ENCODE measurements around the gene PPFIA4.

Gene PPFIA4

GRCh38 chr1:203060115-203060514 is 33.8 kb downstream of the PPFIA4 start:
- DNase-seq = no peak

- DNase-seq = no peak
Observed at GRCh38 chr1:203063287-203063686, 37.0 kb downstream of the PPFIA4 start.

- DNase-seq = no peak
Observed at GRCh38 chr1:203065191-203065590, 38.9 kb downstream of the PPFIA4 start.

- DNase-seq = no peak
Observed at GRCh38 chr1:203065986-203066385, 39.7 kb downstream of the PPFIA4 start.

- DNase-seq = no peak
Observed at GRCh38 chr1:203066965-203067364, 40.7 kb downstream of the PPFIA4 start.

- no peak for DNase-seq
Observed at GRCh38 chr1:203069030-203069747, 42.9 kb downstream of the PPFIA4 start.

- DNase-seq = no peak
Observed at GRCh38 chr1:203072002-203072602, 45.8 kb downstream of the PPFIA4 start.

- no peak for DNase-seq
Observed at GRCh38 chr1:203072911-203073310, 46.6 kb downstream of the PPFIA4 start.

- no peak for DNase-seq
Observed at GRCh38 chr1:203073469-203073868, 47.2 kb downstream of the PPFIA4 start.

GRCh38 chr1:203074610-203075009 is 48.3 kb downstream of the PPFIA4 start:
- no peak for DNase-seq

- DNase-seq = no peak
Observed at GRCh38 chr1:203075236-203076030, 49.1 kb downstream of the PPFIA4 start.

GRCh38 chr1:203076031-203076511 is 49.8 kb downstream of the PPFIA4 start:
- no peak for DNase-seq

- DNase-seq = no peak
Observed at GRCh38 chr1:203077367-203077766, 51.1 kb downstream of the PPFIA4 start.

GRCh38 chr1:203077956-203078355 is 51.7 kb downstream of the PPFIA4 start:
- DNase-seq = no peak

GRCh38 chr1:203078478-203078877 is 52.2 kb downstream of the PPFIA4 start:
- no peak for DNase-seq

- DNase-seq = no peak
Observed at GRCh38 chr1:203080456-203080855, 54.2 kb downstream of the PPFIA4 start.

GRCh38 chr1:203081465-203082230 is 55.4 kb downstream of the PPFIA4 start:
- DNase-seq = no peak

- DNase-seq = no peak
Observed at GRCh38 chr1:203082231-203082505, 55.9 kb downstream of the PPFIA4 start.

GRCh38 chr1:203082571-203083462 is 56.5 kb downstream of the PPFIA4 start:
- no peak for DNase-seq

GRCh38 chr1:203083463-203083921 is 57.2 kb downstream of the PPFIA4 start:
- DNase-seq = no peak

- no peak for DNase-seq
Observed at GRCh38 chr1:203084588-203085527, 58.6 kb downstream of the PPFIA4 start.
